Measurements from ENCODE around the gene CBY1. TPM values are rescaled to one million over a fixed set of nuclear protein-coding genes. Genes with fewer than 3 reads are reported as not detected.

The CBY1 gene
- total and polyA plus RNA-seq, 9 of the 15 experiments (the other 6 are each of a cell fraction or from before 2014, with no cell fraction given) = 5.7 to 19.7 (median 10.8) TPM

DNA sequence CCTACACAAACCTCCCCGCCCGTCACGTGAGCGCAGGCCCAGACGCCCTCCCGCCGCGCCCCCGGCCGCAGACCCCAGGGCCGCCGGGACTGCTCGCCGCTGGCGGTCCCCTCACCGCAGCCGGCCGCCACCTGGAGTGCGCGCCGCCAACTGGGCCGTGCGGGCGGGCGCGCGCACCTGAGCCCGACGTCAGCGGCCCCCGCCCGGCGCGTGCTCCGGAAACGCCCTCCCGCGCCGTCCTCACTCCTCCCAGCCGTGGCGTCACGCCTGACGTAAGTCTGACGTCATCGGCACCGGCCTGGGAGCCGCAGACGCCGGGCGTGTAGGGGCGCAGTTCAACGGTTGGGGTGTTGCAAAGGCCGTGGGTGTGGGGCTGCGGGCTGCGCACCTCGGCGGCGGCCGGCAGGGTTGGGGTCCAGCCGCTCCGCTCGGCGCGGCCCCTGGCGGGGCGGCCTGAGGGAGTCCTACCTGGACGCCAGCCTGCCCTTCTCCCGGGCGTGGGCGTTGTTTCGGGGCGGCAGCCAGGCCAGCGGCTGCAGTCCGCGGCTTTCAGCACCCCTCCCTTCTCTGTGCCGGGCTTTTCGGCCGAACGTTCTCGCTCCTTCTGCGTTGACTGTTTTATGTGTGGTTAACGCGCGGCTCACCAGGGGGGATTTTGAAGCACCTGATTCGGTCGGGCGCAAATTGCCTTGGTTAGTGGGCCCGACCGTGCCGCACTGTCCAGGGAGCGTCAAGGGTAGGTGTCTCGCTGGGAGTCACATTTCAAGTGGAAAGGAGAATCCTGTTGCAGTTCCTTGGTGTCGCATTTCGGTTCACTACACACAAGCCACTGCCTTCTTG is 44.6 kb downstream of the CBY1 start, which contains the start of gene JOSD1 (continued):
- TF ChIP-seq, protein P1, sequence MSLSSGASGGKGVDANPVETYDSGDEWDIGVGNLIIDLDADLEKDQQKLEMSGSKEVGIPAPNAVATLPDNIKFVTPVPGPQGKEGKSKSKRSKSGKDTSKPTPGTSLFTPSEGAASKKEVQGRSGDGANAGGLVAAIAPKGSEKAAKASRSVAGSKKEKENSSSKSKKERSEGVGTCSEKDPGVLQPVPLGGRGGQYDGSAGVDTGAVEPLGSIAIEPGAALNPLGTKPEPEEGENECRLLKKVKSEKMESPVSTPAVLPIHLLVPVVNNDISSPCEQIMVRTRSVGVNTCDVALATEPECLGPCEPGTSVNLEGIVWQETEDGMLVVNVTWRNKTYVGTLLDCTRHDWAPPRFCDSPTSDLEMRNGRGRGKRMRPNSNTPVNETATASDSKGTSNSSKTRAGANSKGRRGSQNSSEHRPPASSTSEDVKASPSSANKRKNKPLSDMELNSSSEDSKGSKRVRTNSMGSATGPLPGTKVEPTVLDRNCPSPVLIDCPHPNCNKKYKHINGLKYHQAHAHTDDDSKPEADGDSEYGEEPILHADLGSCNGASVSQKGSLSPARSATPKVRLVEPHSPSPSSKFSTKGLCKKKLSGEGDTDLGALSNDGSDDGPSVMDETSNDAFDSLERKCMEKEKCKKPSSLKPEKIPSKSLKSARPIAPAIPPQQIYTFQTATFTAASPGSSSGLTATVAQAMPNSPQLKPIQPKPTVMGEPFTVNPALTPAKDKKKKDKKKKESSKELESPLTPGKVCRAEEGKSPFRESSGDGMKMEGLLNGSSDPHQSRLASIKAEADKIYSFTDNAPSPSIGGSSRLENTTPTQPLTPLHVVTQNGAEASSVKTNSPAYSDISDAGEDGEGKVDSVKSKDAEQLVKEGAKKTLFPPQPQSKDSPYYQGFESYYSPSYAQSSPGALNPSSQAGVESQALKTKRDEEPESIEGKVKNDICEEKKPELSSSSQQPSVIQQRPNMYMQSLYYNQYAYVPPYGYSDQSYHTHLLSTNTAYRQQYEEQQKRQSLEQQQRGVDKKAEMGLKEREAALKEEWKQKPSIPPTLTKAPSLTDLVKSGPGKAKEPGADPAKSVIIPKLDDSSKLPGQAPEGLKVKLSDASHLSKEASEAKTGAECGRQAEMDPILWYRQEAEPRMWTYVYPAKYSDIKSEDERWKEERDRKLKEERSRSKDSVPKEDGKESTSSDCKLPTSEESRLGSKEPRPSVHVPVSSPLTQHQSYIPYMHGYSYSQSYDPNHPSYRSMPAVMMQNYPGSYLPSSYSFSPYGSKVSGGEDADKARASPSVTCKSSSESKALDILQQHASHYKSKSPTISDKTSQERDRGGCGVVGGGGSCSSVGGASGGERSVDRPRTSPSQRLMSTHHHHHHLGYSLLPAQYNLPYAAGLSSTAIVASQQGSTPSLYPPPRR (CRISPR knock-in tag; IDR thresholded peaks at IDR 0.05; ENCODE audit: borderline replicate concordance) = no peak
- TF ChIP-seq, protein P2, sequence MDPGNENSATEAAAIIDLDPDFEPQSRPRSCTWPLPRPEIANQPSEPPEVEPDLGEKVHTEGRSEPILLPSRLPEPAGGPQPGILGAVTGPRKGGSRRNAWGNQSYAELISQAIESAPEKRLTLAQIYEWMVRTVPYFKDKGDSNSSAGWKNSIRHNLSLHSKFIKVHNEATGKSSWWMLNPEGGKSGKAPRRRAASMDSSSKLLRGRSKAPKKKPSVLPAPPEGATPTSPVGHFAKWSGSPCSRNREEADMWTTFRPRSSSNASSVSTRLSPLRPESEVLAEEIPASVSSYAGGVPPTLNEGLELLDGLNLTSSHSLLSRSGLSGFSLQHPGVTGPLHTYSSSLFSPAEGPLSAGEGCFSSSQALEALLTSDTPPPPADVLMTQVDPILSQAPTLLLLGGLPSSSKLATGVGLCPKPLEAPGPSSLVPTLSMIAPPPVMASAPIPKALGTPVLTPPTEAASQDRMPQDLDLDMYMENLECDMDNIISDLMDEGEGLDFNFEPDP (CRISPR knock-in tag; IDR thresholded peaks at IDR 0.05) = no peak
- TF ChIP-seq ZNF280B (CRISPR knock-in tag; IDR thresholded peaks at IDR 0.05) = no peak
- TF ChIP-seq PYGO2 (tag; IDR thresholded peaks at IDR 0.05) = no peak
- no peak for TF ChIP-seq ZC3H8 (IDR thresholded peaks at IDR 0.05)
- peak; percentile 44 to 64; a peak in 2 of 4 replicates for TF ChIP-seq NONO (IDR thresholded peaks at IDR 0.05; ENCODE audit: low read depth in 2 of 2, low read length in 1 of 2)
- no peak for TF ChIP-seq ZKSCAN3 (CRISPR knock-in tag; IDR thresholded peaks at IDR 0.05)
- TF ChIP-seq ARNT (IDR thresholded peaks at IDR 0.05) = no peak
- TF ChIP-seq SMAD3 (CRISPR knock-in tag; conservative IDR thresholded peaks at IDR 0.05) = no peak
- no peak for TF ChIP-seq CHD2 (IDR thresholded peaks at IDR 0.05; ENCODE audit: low read depth, low read length)
- TF ChIP-seq, protein P3, sequence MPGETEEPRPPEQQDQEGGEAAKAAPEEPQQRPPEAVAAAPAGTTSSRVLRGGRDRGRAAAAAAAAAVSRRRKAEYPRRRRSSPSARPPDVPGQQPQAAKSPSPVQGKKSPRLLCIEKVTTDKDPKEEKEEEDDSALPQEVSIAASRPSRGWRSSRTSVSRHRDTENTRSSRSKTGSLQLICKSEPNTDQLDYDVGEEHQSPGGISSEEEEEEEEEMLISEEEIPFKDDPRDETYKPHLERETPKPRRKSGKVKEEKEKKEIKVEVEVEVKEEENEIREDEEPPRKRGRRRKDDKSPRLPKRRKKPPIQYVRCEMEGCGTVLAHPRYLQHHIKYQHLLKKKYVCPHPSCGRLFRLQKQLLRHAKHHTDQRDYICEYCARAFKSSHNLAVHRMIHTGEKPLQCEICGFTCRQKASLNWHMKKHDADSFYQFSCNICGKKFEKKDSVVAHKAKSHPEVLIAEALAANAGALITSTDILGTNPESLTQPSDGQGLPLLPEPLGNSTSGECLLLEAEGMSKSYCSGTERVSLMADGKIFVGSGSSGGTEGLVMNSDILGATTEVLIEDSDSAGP (CRISPR knock-in tag; IDR thresholded peaks at IDR 0.05) = no peak
- TF ChIP-seq SMAD1 (IDR thresholded peaks at IDR 0.05; ENCODE audit: low read depth, low read length, partially characterized antibody) = no peak
- peak; percentile 54; the same call in 1 of the 2 replicates for TF ChIP-seq HCFC1 (IDR thresholded peaks at IDR 0.05; ENCODE audit: low read depth, low read length)
- no peak for TF ChIP-seq PHB (CRISPR knock-in tag; IDR thresholded peaks at IDR 0.05)
- no peak for TF ChIP-seq PHB2 (IDR thresholded peaks at IDR 0.05; ENCODE audit: low read depth)
